K562 (cell line): ENCODE results near the gene EMC9. TPM values are rescaled to one million over a fixed set of nuclear protein-coding genes. Genes with fewer than 3 reads are reported as not detected.

Experiments
- ASH1L ChIP-seq: fragments of 450-650 bp; IDR thresholded peaks from 2 replicates; pipeline ENCODE4 v1.6.1; 2018; ENCODE audit warnings: borderline replicate concordance, mild to moderate bottlenecking, low read depth; ENCODE audit not compliant: partially characterized antibody
- CBX2 ChIP-seq: fragments of 200-600 bp; sonication (generic); IDR thresholded peaks from one replicate; pipeline ENCODE4 v1.6.1; 2012; ENCODE audit warnings: mild to moderate bottlenecking, low read length, inconsistent platforms; ENCODE audit not compliant: insufficient read depth, poor library complexity, severe bottlenecking
- EHMT2 ChIP-seq: fragments of 450-650 bp; IDR thresholded peaks from 2 replicates; pipeline ENCODE4 v1.6.1; 2018; ENCODE audit warnings: antibody characterized with exemption
- ESRRA ChIP-seq: fragments of 450-650 bp; IDR thresholded peaks from 2 replicates; pipeline ENCODE4 v1.6.1; 2014; ENCODE audit warnings: low read depth, mild to moderate bottlenecking, moderate library complexity, borderline replicate concordance
- ETV6 ChIP-seq, 3 experiments: fragments of 150-350 bp in 1 of 3; sonication (generic) in 1 of 3; formaldehyde crosslinking in 1 of 3; IDR thresholded peaks; 2 replicates each; pipeline versions ENCODE4 v1.6.1 to v1.8.0; 2014 to 2022; ENCODE audit warnings: borderline replicate concordance in 2 of 3, low read depth in 2 of 3, antibody characterized with exemption in 1 of 3, low read length in 1 of 3, mild to moderate bottlenecking in 1 of 3, missing genetic modification reagents in 1 of 3
- NR2C1 ChIP-seq, 2 experiments: fragments of 450-650 bp; IDR thresholded peaks; 2 replicates each; pipeline ENCODE4 v1.6.1; 2017; ENCODE audit warnings: mild to moderate bottlenecking in 2 of 2, antibody characterized with exemption in 1 of 2, inconsistent platforms in 1 of 2, missing compliant biosample characterization in 1 of 2, missing genetic modification characterization in 1 of 2
- PKNOX1 ChIP-seq: fragments of 450-650 bp; IDR thresholded peaks from 2 replicates; pipeline ENCODE4 v1.6.1; 2016
- POLR2AphosphoS2 ChIP-seq: IDR thresholded peaks from 2 replicates; pipeline ENCODE4 v1.6.1; 2012; ENCODE audit warnings: low read length, improper control_type of control experiment
- RBM14 ChIP-seq: fragments of 200-400 bp; formaldehyde crosslinking; IDR thresholded peaks from 2 replicates; pipeline ENCODE4 v1.6.1; 2018; ENCODE audit warnings: low read depth, mild to moderate bottlenecking, low read length, moderate library complexity, borderline replicate concordance; ENCODE audit not compliant: insufficient read depth
- TEAD1 ChIP-seq, 2 experiments: fragments of 450-650 bp in 1 of 2; sonication (generic) in 1 of 2; formaldehyde crosslinking; IDR thresholded peaks; 2 replicates each; pipeline versions ENCODE4 v1.4.0 to v1.8.0; 2020 to 2022; ENCODE audit warnings: mild to moderate bottlenecking in 2 of 2, missing genetic modification reagents in 1 of 2
- TSHZ1 ChIP-seq: fragments of 250-450 bp; sonication (Bioruptor Pico); IDR thresholded peaks from 2 replicates; pipeline ENCODE4 v1.4.0; 2020; ENCODE audit warnings: mild to moderate bottlenecking, moderate library complexity
- ZFPM2 ChIP-seq: fragments of 250-450 bp; sonication (Bioruptor Pico); IDR thresholded peaks from 2 replicates; pipeline ENCODE4 v1.5.1; 2022; ENCODE audit warnings: mild to moderate bottlenecking
- ZNF445 ChIP-seq: fragments of 250-450 bp; sonication (Bioruptor Pico); IDR thresholded peaks from 2 replicates; pipeline ENCODE4 v1.4.0; 2020; ENCODE audit warnings: low read depth, mild to moderate bottlenecking, moderate library complexity
- ZNF586 ChIP-seq: fragments of 450-650 bp; formaldehyde crosslinking; conservative IDR thresholded peaks from 2 replicates; pipeline ENCODE4 v1.4.0; 2020; ENCODE audit warnings: mild to moderate bottlenecking, moderate library complexity
- ZNF696 ChIP-seq: fragments of 250-450 bp; sonication (Bioruptor Pico); conservative IDR thresholded peaks from 2 replicates; pipeline ENCODE4 v1.4.0; 2020; ENCODE audit warnings: mild to moderate bottlenecking, moderate library complexity
- polyA plus RNA-seq, 8 experiments: library from polyadenylated mRNA; depleted of rRNA in 4 of 8; stranded (reverse) in 5 of 8; unstranded in 3 of 8; fragments of >200 nt; fragmentation: Nextera tagmentation in 2 of 8; fragmentation: Illumina TruSeq in 1 of 8; extraction: Ambion mirVana in 2 of 8; extraction: Trizol in 1 of 8; gene quantifications; 2 replicates each; pipeline versions ENCODE4 v1.2.1 to v1.2.3, GENCODE V29; 2011 to 2014; ENCODE audit warnings: inconsistent platforms in 1 of 8, missing spikeins in 1 of 8
- total RNA-seq, 7 experiments: library from RNA; depleted of rRNA in 6 of 7; stranded (reverse); fragments of >200 nt in 6 of 7; fragmentation: Illumina TruSeq in 2 of 7; extraction: Trizol in 2 of 7; gene quantifications; 2 replicates each; pipeline versions ENCODE4 v1.2.1 to v1.2.3, GENCODE V29; 2011 to 2021; ENCODE audit warnings: low replicate concordance in 1 of 7
- TF ChIP-seq, protein P1 (sequence below): fragments of 200-800 bp; sonication (Bioruptor generic); IDR thresholded peaks from 2 replicates; pipeline ENCODE4 v1.6.1; 2017; ENCODE audit warnings: missing genetic modification characterization, missing compliant biosample characterization
- TF ChIP-seq, protein P2 (sequence below): fragments of 250-450 bp; sonication (Bioruptor Pico); IDR thresholded peaks from 2 replicates; pipeline ENCODE4 v1.5.0; 2022; ENCODE audit warnings: mild to moderate bottlenecking

Gene EMC9
- total and polyA plus RNA-seq, 9 of the 15 experiments (the other 6 are each of a cell fraction or from before 2014, with no cell fraction given): 3.1 to 13.2 (median 7.8) TPM

GRCh38 chr14:24114532-24115421 is 26.6 kb downstream of the EMC9 start, which contains the start of the genes DCAF11 and NRL (continued):
- TF ChIP-seq, protein P1, sequence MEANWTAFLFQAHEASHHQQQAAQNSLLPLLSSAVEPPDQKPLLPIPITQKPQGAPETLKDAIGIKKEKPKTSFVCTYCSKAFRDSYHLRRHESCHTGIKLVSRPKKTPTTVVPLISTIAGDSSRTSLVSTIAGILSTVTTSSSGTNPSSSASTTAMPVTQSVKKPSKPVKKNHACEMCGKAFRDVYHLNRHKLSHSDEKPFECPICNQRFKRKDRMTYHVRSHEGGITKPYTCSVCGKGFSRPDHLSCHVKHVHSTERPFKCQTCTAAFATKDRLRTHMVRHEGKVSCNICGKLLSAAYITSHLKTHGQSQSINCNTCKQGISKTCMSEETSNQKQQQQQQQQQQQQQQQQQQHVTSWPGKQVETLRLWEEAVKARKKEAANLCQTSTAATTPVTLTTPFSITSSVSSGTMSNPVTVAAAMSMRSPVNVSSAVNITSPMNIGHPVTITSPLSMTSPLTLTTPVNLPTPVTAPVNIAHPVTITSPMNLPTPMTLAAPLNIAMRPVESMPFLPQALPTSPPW (CRISPR knock-in tag): peak; percentile 92
- no peak for TF ChIP-seq RBM14
- no peak for TF ChIP-seq CBX2
- TF ChIP-seq, protein P2, sequence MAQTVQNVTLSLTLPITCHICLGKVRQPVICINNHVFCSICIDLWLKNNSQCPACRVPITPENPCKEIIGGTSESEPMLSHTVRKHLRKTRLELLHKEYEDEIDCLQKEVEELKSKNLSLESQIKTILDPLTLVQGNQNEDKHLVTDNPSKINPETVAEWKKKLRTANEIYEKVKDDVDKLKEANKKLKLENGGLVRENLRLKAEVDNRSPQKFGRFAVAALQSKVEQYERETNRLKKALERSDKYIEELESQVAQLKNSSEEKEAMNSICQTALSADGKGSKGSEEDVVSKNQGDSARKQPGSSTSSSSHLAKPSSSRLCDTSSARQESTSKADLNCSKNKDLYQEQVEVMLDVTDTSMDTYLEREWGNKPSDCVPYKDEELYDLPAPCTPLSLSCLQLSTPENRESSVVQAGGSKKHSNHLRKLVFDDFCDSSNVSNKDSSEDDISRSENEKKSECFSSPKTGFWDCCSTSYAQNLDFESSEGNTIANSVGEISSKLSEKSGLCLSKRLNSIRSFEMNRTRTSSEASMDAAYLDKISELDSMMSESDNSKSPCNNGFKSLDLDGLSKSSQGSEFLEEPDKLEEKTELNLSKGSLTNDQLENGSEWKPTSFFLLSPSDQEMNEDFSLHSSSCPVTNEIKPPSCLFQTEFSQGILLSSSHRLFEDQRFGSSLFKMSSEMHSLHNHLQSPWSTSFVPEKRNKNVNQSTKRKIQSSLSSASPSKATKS (CRISPR knock-in tag): no peak
- TF ChIP-seq ESRRA: peak; percentile 10; the same call in 1 of the 2 replicates
- no peak for TF ChIP-seq EHMT2
- TF ChIP-seq ZNF696 (CRISPR knock-in tag): no peak
- TF ChIP-seq ZNF445 (CRISPR knock-in tag): no peak
- no peak for TF ChIP-seq POLR2AphosphoS2
- no peak for TF ChIP-seq ZNF586 (CRISPR knock-in tag)
- peak; percentile 98 for TF ChIP-seq ASH1L
- no peak for TF ChIP-seq ETV6 (IDR thresholded peaks at IDR 0.05; ENCODE audit: borderline replicate concordance in 1 of 2, low read depth in 2 of 2, low read length in 1 of 2)
- TF ChIP-seq ETV6 (CRISPR knock-in tag; IDR thresholded peaks at IDR 0.05; ENCODE audit: borderline replicate concordance): no peak
- no peak for TF ChIP-seq NR2C1 (IDR thresholded peaks at IDR 0.05)
- TF ChIP-seq NR2C1 (tag; IDR thresholded peaks at IDR 0.05): no peak
- peak in 1 of 2 experiments; percentile 81; a peak in 2 of 4 replicates for TF ChIP-seq TEAD1 (CRISPR knock-in tag; IDR thresholded peaks at IDR 0.05)
- TF ChIP-seq TSHZ1 (CRISPR knock-in tag): no peak
- no peak for TF ChIP-seq ZFPM2 (CRISPR knock-in tag)
- TF ChIP-seq PKNOX1: peak; percentile 99
